Measurements from ENCODE around the gene BTG3. TPM values are rescaled to one million over a fixed set of nuclear protein-coding genes. Genes with fewer than 3 reads are reported as not detected.

The BTG3 gene, protein sequence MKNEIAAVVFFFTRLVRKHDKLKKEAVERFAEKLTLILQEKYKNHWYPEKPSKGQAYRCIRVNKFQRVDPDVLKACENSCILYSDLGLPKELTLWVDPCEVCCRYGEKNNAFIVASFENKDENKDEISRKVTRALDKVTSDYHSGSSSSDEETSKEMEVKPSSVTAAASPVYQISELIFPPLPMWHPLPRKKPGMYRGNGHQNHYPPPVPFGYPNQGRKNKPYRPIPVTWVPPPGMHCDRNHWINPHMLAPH
- total RNA-seq (10 to 100 TPM in 1 of 9 donors, 1 to 10 TPM in 8; 2.6 to 13.4 (median 6.2) TPM), polyA plus RNA-seq (10 to 100 TPM in 1 of 2 donors, 1 to 10 TPM in 1; 6.4 to 16.1 TPM)
- long read RNA-seq, donor 1, partial matches to known transcripts = 0 of 3 reads
- long read RNA-seq, donor 1, other reads (novel, unspliced or antisense) = 1 of 3 reads
- long read RNA-seq, donor 2, transcript BTG3-202 (5 exons, 1,456 nt) = major isoform, 41 of 45 reads
- long read RNA-seq, donor 2, partial matches to known transcripts = 0 of 45 reads
- long read RNA-seq, donor 2, other reads (novel, unspliced or antisense) = 2 of 45 reads
- long read RNA-seq, donor 3, partial matches to known transcripts = 0 of 4 reads
- long read RNA-seq, donor 3, other reads (novel, unspliced or antisense) = 2 of 4 reads

DNA sequence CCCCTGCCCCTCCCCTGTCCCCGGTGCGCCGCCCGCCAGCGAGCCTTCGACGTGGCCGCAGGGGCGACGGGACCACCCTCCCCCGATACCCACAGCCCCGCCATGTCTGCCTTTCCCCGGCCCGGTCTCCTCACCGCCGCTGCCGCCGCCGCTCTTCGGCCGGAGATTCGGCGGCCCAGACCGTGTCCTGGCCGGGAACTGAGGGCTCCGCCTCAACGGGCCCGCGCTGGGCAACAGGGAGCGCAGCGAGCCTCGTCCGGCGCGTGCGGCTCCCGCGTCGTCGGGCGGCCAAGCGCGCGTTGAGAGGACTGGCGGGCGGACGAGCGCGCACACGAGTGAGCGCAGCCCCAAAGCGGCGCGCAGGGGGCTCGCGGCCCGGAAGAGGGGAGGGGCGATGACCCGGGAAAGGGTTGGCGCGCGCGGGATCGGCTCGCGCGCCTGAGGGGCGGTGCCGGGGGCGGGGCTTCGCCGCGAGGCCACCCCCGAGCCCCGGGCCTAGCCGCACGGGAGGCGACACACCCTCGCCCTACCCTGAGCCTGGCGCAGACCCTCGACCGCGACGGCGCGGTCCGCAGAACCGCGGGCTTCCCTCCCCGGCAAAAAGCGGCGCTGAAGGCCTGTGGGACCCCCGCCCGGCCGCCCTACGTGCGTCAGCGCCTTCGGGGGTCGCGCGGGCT is at the start of gene BTG3:
TSS of gene BTG3 (minus strand) at position 337 of the 677 bp plus-strand sequence. CDS start 3,757 bp downstream, outside the sequence.
- TF ChIP-seq, protein P1, sequence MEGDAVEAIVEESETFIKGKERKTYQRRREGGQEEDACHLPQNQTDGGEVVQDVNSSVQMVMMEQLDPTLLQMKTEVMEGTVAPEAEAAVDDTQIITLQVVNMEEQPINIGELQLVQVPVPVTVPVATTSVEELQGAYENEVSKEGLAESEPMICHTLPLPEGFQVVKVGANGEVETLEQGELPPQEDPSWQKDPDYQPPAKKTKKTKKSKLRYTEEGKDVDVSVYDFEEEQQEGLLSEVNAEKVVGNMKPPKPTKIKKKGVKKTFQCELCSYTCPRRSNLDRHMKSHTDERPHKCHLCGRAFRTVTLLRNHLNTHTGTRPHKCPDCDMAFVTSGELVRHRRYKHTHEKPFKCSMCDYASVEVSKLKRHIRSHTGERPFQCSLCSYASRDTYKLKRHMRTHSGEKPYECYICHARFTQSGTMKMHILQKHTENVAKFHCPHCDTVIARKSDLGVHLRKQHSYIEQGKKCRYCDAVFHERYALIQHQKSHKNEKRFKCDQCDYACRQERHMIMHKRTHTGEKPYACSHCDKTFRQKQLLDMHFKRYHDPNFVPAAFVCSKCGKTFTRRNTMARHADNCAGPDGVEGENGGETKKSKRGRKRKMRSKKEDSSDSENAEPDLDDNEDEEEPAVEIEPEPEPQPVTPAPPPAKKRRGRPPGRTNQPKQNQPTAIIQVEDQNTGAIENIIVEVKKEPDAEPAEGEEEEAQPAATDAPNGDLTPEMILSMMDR (IDR thresholded peaks at IDR 0.05) = no peak
- TF ChIP-seq POLR2A (IDR thresholded peaks at IDR 0.05) = peak in 1 of 2 donors; percentile 93
- DNase-seq (peak; percentile 82 to 92 (median 86)), ATAC-seq (peak; percentile 85 to 97 (median 96))
- H3K27me3 ChIP-seq = no peaks in the 10 kb centered on the region
- H3K9me3 ChIP-seq = peaks cover 0 to 4% (median 0%) of the 10 kb centered on the region in 12 donors
- H3K36me3 ChIP-seq = peaks cover 0 to 6% (median 5%) of the 10 kb centered on the region in 9 donors
- intact Hi-C loops (cut with DNase I) = loop anchor here in 3 of 10 donors (2.0 to 10.0 kb wide), 4 partner anchors 202 to 290 kb away; partner anchors contain the start of gene C21orf91 (in 2 of the 3)
- WGBS, 4 donors = 1 to 2% (median 2%) methylated on average over 34 to 102 of the region's 102 CpGs
- peaks cover 0 to 13% (median 6%) of the 10 kb centered on the region in 12 donors for H3K4me1 ChIP-seq
- peak within 1 kb of the TSS; percentile 53 to 91 (median 83) for H3K27ac ChIP-seq
- peak within 1 kb of the TSS; percentile 50 to 88 (median 79) for H3K4me3 ChIP-seq

DNA sequence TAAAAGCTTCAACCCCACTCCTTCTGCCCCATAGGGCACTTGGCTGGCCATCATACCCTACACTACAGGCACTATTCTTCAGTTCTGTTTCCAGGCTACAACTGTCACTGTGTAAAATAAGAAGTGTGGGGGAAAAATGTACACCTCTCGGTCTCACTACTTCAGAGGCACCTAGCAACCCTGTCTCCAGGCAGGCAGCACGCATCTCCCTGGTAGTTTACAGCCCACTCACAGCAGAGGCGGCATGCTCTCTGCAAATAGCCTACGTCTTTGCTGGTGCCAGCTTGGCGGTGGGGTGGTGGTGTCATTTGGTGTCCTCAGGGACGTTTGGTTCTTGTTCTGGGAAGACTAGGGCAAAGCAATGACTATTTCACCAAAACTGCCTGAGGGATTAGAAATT is 48.2 kb upstream of the BTG3 start:
- H3K4me1 ChIP-seq = no peaks in the 10 kb centered on the region
- intact Hi-C loops (cut with DNase I) = no loop called here
- H3K36me3 ChIP-seq = no peaks in the 10 kb centered on the region
- no peaks in the 10 kb centered on the region for H3K27me3 ChIP-seq
- WGBS, 4 donors = 65 to 77% (median 69%) methylated on average over 6 of the region's 6 CpGs
- no peak overlapping the region for H3K4me3 ChIP-seq
- no peaks in the 10 kb centered on the region for H3K9me3 ChIP-seq
- ATAC-seq (no peak), DNase-seq (no peak)
- TF ChIP-seq, protein P1 (IDR thresholded peaks at IDR 0.05) = no peak
- no peak for TF ChIP-seq POLR2A (IDR thresholded peaks at IDR 0.05)
- H3K27ac ChIP-seq = no peak overlapping the region

DNA sequence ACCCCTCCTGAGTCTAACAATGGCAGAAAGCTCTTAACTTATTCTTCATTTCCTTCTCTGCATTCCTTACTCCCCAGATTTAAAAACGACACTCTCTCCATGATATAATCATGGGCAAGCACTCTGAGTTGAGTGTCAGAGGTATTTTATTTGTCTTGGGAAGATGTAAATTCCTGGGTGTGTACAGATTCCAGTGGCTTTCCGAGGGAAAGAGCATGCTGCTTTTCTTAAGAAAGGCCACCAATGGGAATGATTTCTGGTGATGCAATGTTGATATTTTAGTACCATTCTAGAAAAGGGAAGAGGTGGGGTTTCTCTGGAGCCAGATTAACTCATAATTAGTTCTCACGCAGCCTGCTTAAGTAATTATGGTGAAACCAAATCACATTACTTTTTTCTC is 47.8 kb upstream of the BTG3 start:
- intact Hi-C loops (cut with DNase I) = no loop called here
- TF ChIP-seq, protein P1 (IDR thresholded peaks at IDR 0.05) = no peak
- TF ChIP-seq POLR2A (IDR thresholded peaks at IDR 0.05) = no peak
- Histone ChIP-seq H3K27me3 (no peaks in the 10 kb centered on the region), H3K9me3 (no peaks in the 10 kb centered on the region), H3K27ac (no peak overlapping the region), H3K36me3 (no peaks in the 10 kb centered on the region), H3K4me1 (no peaks in the 10 kb centered on the region), H3K4me3 (no peak overlapping the region)
- WGBS, 4 donors = 24 to 44% (median 36%) methylated on average over 3 of the region's 3 CpGs
- no peak for ATAC-seq
- no peak for DNase-seq

DNA sequence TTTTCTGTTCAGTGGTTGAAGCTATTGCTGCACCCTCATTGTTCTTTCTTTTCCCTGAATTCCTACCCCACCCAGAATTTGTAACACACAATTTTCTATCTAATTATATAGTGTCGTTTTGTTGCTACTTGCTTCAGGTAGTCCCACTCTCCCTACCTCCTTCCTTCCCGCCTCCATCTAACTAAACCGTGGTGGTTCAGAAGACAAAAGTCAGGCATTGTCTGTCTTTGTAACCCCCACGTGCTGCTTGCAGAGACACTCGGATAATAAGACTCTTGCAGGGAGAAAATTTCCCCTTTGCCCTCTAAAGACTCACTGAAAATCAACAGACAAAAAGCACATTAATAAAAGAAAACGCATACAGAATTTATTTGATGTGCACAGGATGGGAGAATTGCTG is 46.2 kb upstream of the BTG3 start:
- WGBS, 4 donors = 80 to 84% (median 82%) methylated on average over 6 of the region's 6 CpGs
- TF ChIP-seq, protein P1 (IDR thresholded peaks at IDR 0.05) = no peak
- TF ChIP-seq POLR2A (IDR thresholded peaks at IDR 0.05) = no peak
- Histone ChIP-seq H3K4me1 (no peaks in the 10 kb centered on the region), H3K27me3 (no peaks in the 10 kb centered on the region), H3K27ac (no peak overlapping the region), H3K36me3 (no peaks in the 10 kb centered on the region), H3K4me3 (no peak overlapping the region), H3K9me3 (no peaks in the 10 kb centered on the region)
- ATAC-seq = no peak
- no peak for DNase-seq
- intact Hi-C loops (cut with DNase I) = no loop called here

Data from heart left ventricle (tissue), 16 donors.